HL-60 (cell line): ENCODE data around the gene NEIL1.

Experiments
- CTCF ChIP-seq: IDR thresholded peaks from one replicate; pipeline ENCODE4 v1.5.1; 2011; ENCODE audit warnings: low read length, control low read depth, inconsistent platforms; ENCODE audit not compliant: insufficient read depth
- GABPA ChIP-seq: IDR thresholded peaks from 2 replicates; pipeline ENCODE4 v1.6.1; 2012; ENCODE audit warnings: low read depth
- POLR2AphosphoS5 ChIP-seq: IDR thresholded peaks from 2 replicates; pipeline ENCODE4 v1.6.1; 2012; ENCODE audit warnings: low read depth

GRCh38 chr15:75335313-75335704 is 11.5 kb upstream of the NEIL1 start:
- TF ChIP-seq POLR2AphosphoS5: no peak
- TF ChIP-seq GABPA: no peak
- no peak for TF ChIP-seq CTCF
